NCI-H526 (cell line): ENCODE measurements around the gene TMEM176B.
A peak's percentile ranks its signal among the peaks of the same experiment; 100 is the strongest.
"Not testable (repeated sequence)": the region's sequence is repeated elsewhere in the genome, so short reads cannot be mapped to it uniquely, and the experiment has no call there.

Experiments
- DNase-seq, 2 experiments: peaks; one replicate each; lab custom pipeline; 2025; lab: John Stamatoyannopoulos, UW

TMEM176B gene

GRCh38 chr7:150823043-150823442 lies 22.9 kb upstream of the TMEM176B start:
- no peak for DNase-seq

- DNase-seq: no peak
Measured at GRCh38 chr7:150820578-150821198, 20.5 kb upstream of the TMEM176B start.

DNA sequence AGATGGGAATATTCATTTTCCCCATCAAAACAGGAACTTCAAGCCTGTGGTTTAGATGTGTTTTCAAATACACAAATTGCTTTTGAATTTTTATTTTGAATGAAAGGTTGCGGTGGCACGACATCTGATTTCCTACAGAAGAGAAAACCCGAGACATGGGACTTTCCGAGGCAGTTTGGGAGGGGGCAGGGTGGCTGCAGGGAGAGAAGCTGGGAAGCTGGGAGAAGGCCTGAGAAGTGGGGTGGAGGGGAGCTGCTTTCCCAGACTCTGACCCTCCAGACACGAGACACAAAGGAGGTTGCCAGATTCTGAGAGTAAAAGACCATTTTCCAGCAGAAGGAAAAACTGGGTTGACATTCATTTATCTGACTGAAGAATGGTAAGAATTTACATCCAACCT lies 20.0 kb upstream of the TMEM176B start:
- no peak for DNase-seq

- no peak for DNase-seq
Measured at GRCh38 chr7:150818971-150819370, 18.8 kb upstream of the TMEM176B start.

- DNase-seq: no peak
Measured at GRCh38 chr7:150814328-150815001, 14.3 kb upstream of the TMEM176B start.

DNA sequence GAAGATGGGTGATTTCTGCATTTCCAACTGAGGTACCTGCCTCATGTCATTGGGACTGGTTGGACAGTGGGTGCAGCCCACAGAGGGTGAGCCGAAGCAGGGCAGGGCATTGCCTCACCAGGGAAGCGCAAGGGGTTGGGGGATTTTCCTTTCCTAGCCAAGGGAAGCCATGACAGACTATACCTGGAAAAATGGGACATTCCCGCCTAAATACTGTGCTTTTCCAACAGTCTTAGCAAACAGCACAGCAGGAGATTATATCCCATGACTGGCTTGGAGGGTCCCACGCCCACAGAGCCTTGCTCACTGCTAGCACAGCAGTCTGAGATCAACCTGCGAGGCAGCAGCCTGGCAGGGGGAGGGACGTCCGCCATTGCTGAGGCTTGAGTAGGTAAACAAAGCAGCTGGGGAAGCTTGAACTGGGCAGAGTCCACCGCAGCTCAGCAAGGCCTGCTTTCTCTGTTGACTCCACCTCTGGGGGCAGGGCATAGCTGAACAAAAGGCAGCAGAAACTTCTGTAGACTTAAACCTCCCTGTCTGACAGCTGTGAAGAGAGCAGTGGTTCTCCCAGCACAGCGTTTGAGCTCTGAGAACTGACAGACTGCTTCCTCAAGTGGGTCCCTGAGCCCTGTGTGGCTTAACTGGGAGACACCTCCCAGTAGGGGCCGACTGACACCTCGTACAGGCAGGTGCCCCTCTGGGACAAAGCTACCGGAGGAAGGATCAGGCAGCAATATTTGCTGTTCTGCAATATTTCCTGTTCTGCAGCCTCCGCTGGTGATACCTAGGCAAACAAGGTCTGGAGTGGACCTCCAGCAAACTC lies 7.7 kb upstream of the TMEM176B start:
- not testable (repeated sequence) for DNase-seq

DNA sequence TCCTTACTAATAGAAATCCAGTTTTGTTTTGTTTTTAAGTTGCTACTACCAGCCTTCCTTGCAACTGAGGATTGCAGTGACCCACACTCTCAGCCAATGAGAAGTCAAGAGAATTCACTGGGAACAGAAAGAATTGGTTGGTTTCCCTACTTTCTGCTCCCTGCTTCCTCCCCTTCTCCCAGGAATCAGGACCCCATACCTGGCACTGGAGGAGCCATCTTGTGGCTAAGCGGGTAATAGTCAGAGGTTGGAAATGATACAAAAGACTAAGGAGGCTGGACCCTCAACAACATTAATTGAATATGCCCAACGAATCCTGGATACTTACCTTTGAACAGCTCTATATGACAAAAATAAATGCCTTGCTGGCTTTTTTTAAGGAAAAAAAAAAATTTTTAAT lies 6.7 kb upstream of the TMEM176B start:
- no peak for DNase-seq

DNA sequence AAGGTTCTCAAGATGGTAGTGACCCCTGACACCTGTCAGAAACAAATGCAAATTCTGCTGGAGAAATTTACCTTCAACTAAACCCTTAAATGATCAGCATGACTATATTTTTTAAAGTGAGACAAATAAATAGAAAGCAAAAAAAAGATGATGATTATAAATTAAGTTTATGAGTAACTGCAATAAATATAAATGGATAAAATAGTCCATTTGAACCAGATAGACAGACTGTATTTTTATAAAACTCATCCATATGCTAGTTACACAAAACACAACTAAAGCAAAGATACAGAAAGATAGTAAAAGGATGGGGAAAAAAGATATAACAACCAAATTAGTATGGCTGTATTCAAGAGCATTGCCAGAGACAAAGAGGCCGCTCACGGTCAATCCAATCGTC lies 6.3 kb upstream of the TMEM176B start:
- no peak for DNase-seq

GRCh38 chr7:150805864-150806263 lies 5.7 kb upstream of the TMEM176B start:
- DNase-seq: no peak

GRCh38 chr7:150804802-150805201 lies 4.6 kb upstream of the TMEM176B start:
- DNase-seq: no peak

GRCh38 chr7:150803161-150803860 lies 3.1 kb upstream of the TMEM176B start:
- no peak for DNase-seq

GRCh38 chr7:150801946-150802771 lies 2.0 kb upstream of the TMEM176B start:
- DNase-seq: no peak

GRCh38 chr7:150801242-150801945 lies 1.2 kb upstream of the TMEM176B start:
- peak in 1 of 2 experiments; percentile 24 for DNase-seq

DNA sequence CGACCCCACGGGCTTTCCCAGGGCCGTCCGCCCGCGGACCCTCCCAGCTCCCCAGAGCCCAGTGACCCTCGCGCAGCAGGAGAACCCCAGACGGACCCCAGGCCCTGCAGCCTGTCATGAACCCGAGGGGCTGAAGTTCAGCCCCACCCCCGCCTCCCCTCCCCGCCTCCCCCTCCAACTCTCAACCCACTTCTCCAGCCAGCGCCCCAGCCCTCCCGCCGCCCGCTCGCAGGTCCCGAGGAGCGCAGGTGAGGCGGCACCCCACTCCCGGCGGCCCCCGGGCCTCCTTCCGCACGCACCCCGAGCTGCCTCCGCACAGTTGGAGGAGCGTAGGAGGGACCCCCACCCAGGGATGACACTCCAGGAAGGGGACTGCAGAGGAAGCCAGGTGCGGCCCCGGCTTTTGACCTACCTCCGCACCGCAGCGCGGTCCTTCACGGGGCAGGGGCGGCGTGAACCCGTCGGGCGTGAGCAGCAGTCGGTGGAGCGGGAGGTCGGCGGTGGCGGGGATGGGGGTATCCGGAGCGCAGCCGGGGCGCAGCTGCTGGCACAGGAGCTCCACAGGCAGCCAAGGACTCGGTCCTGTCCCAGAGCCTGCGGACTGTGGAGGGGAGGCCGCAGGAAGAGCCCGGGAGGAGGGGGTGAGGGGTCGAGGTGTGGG lies 547 bp upstream of the TMEM176B start, which contains the start of gene TMEM176A:
TMEM176A (plus strand) TSS at position 189 of the 661 bp plus-strand sequence. CDS start 782 bp downstream, outside the sequence.
- no peak for DNase-seq

- DNase-seq: no peak
Measured at GRCh38 chr7:150799156-150799555, 1.0 kb downstream of the TMEM176B start.

GRCh38 chr7:150797661-150798060 lies 2.5 kb downstream of the TMEM176B start:
- no peak for DNase-seq

DNA sequence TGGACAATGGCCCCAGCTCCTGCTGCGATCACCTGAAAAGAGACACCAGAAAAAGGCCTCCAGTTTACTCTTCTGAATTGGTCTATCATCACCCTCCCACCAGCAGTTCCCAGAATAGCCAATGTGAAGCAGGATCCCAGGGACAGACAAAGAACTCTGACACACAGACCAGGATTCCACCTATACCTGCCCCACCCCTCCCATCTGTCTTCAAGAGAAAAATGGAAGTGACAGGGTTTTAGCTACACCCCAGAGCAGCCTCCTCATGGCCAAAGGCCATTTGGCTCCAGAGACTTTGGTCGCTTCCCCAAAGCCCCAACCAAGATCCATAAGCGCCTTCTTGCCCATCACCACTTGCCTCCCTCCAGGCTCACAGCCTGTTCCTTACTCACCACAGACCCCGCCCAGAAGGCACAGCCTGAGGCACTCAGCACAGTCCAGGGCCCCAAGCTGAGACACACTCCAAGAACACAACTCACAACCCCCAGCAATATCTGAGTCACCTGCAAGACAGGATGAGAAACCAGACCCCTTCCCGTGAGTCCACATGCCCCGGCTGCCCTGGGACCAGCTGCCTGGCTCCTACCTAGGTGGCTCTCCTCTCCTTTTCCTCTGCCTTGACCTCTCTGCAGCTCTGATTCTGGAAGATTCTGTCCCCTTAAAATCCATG lies 6.5 kb downstream of the TMEM176B start:
- no peak for DNase-seq

- DNase-seq: no peak
Measured at GRCh38 chr7:150791746-150792452, 8.3 kb downstream of the TMEM176B start.

GRCh38 chr7:150791304-150791703 lies 8.9 kb downstream of the TMEM176B start:
- DNase-seq: no peak
